Hepatocyte (in vitro differentiated cells): ENCODE data around the gene RACK1. TPM values are rescaled to one million over a fixed set of nuclear protein-coding genes. Genes with fewer than 3 reads are reported as not detected.

ENCODE experiments used
- DNase-seq: peaks from one replicate; pipeline ENCODE4 v3.0.0-alpha.2; 2016; ENCODE audit warnings: low spot score
- H2AFZ ChIP-seq: fragments of 200-600 bp; sonication (generic); 2 replicates; pipeline ENCODE4 v1.6.0; 2016; ENCODE audit warnings: antibody characterized with exemption, mild to moderate bottlenecking
- H3K27ac ChIP-seq: fragments of 200-600 bp; sonication (generic); 2 replicates; pipeline ENCODE4 v1.5.1; 2016; ENCODE audit warnings: mild to moderate bottlenecking
- H3K27me3 ChIP-seq: fragments of 200-600 bp; sonication (generic); 2 replicates; pipeline ENCODE4 v1.6.1; 2016
- H3K36me3 ChIP-seq: fragments of 200-600 bp; sonication (generic); replicated peaks from 2 replicates; pipeline ENCODE4 v1.5.1; 2016; ENCODE audit warnings: low read depth; ENCODE audit not compliant: insufficient read depth
- H3K4me1 ChIP-seq: fragments of 200-600 bp; sonication (generic); 2 replicates; pipeline ENCODE4 v1.5.1; 2016; ENCODE audit warnings: mild to moderate bottlenecking, moderate library complexity; ENCODE audit not compliant: insufficient read depth
- H3K4me2 ChIP-seq: fragments of 200-600 bp; sonication (generic); 2 replicates; pipeline ENCODE4 v1.6.0; 2016
- H3K4me3 ChIP-seq: fragments of 200-600 bp; sonication (generic); 2 replicates; pipeline ENCODE4 v1.5.1; 2016; ENCODE audit warnings: mild to moderate bottlenecking
- H3K79me2 ChIP-seq: fragments of 200-600 bp; sonication (generic); 2 replicates; pipeline ENCODE4 v1.6.0; 2017; ENCODE audit warnings: mild to moderate bottlenecking
- H3K9me2 ChIP-seq: fragments of 200-600 bp; sonication (generic); replicated peaks from 2 replicates; pipeline ENCODE4 v1.6.0; 2017; ENCODE audit warnings: mild to moderate bottlenecking; ENCODE audit not compliant: insufficient read depth
- H3K9me3 ChIP-seq: fragments of 200-600 bp; sonication (generic); 2 replicates; pipeline ENCODE4 v1.5.1; 2016; ENCODE audit warnings: low read depth, mild to moderate bottlenecking
- H4K20me1 ChIP-seq: fragments of 200-600 bp; sonication (generic); 2 replicates; pipeline ENCODE4 v1.6.0; 2016; ENCODE audit warnings: mild to moderate bottlenecking; ENCODE audit not compliant: insufficient read depth, poor library complexity, severe bottlenecking
- CTCF ChIP-seq: fragments of 200-600 bp; sonication (generic); IDR thresholded peaks from 2 replicates; pipeline ENCODE4 v1.5.1; 2016; ENCODE audit warnings: antibody characterized with exemption, mild to moderate bottlenecking; ENCODE audit not compliant: poor library complexity
- EZH2 ChIP-seq: fragments of 200-600 bp; sonication (generic); IDR thresholded peaks from 2 replicates; pipeline ENCODE4 v1.6.1; 2016; ENCODE audit warnings: antibody characterized with exemption, mild to moderate bottlenecking, borderline replicate concordance
- EZH2phosphoT487 ChIP-seq: fragments of 200-600 bp; sonication (generic); IDR thresholded peaks from one replicate; pipeline ENCODE4 v1.6.1; 2018; ENCODE audit warnings: antibody characterized with exemption, mild to moderate bottlenecking, low read depth, moderate library complexity; ENCODE audit not compliant: unreplicated experiment, severe bottlenecking
- WGBS: methylation state at CpG from one replicate; pipeline ENCODE4 v1.1.6; 2016; ENCODE audit warnings: low lambda C conversion rate; ENCODE audit errors: missing lambda C conversion rate; 5-methylcytosine and 5-hydroxymethylcytosine counted together
- polyA plus RNA-seq: library from polyadenylated mRNA; unstranded; fragments of >200 nt; fragmentation: Nextera tagmentation; extraction: Ambion mirVana; gene quantifications from 2 replicates; pipeline ENCODE4 v1.2.1, GENCODE V29; 2016
- total RNA-seq: library from RNA; depleted of rRNA; stranded (reverse); fragments of >200 nt; gene quantifications from 2 replicates; pipeline ENCODE4 v1.2.3, GENCODE V29; 2014

Gene RACK1
- total and polyA plus RNA-seq, 2 experiments from 2014 or later: 680 to 2,199 TPM

- WGBS: 98% methylated on average over 5 of the region's 5 CpGs
- Histone ChIP-seq H3K9me2 (no peaks in the 10 kb centered on the region), H4K20me1 (peaks cover 10% of the 10 kb centered on the region), H3K4me1 (peaks cover 15% of the 10 kb centered on the region), H2AFZ (no peak overlapping the region), H3K36me3 (no peaks in the 10 kb centered on the region), H3K27ac (no peak overlapping the region), H3K4me3 (no peak overlapping the region), H3K9me3 (no peaks in the 10 kb centered on the region), H3K4me2 (no peak overlapping the region), H3K79me2 (peaks cover 35% of the 10 kb centered on the region), H3K27me3 (no peaks in the 10 kb centered on the region)
- TF ChIP-seq EZH2phosphoT487 (no peak), EZH2 (no peak), CTCF (no peak)
- no peak for DNase-seq
Observed at GRCh38 chr5:181263633-181264032, 19.9 kb upstream of the RACK1 start.

DNA sequence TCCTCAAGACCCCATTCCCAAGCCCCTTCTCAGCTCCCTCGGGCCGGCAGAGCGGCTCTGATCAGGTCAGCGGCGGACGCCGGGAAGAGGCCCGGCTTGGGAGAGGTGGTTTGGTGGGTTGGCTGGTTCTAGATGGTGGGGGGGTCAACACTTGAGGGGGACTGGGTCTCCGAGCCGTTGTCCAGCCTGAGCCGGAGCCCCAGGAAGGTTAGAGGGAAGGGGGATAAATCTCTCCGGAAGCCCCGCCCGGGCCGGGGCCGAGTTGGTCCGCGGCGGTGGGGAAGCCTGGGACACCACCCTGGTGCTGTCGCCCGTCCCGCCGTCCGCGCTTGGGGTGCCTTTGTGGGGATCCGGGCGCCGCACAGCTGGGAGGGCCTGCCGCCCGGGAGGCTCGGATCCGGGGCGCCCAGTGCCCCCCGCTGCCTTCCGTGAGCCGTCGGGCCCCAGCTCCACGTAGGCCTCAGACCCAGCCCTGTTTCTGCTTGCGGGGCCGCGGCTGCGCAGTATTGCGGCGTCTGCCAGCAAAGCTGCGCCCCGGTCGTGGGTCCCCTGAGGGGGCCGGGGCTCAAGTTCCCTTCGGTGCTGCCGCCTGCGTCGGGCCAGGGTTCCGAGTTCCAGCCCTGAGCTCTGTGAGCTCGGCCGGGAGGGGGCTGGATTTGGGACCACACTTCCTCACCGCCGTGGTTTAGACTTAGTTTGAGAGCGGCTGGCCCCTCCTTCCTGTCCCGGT lies 17.8 kb upstream of the RACK1 start:
- peak; percentile 86 for DNase-seq
- Histone ChIP-seq H3K79me2 (peaks cover 57% of the 10 kb centered on the region), H3K4me3 (peak overlapping the region; percentile 74), H3K27me3 (no peaks in the 10 kb centered on the region), H3K27ac (peak overlapping the region; percentile 99), H2AFZ (peak overlapping the region; percentile 95), H3K4me2 (peak overlapping the region; percentile 91), H3K9me2 (no peaks in the 10 kb centered on the region), H3K36me3 (no peaks in the 10 kb centered on the region), H3K4me1 (peaks cover 24% of the 10 kb centered on the region), H4K20me1 (peaks cover 32% of the 10 kb centered on the region), H3K9me3 (no peaks in the 10 kb centered on the region)
- TF ChIP-seq CTCF: no peak
- no peak for TF ChIP-seq EZH2
- TF ChIP-seq EZH2phosphoT487: no peak
- under 1% methylated on average over 42 of the region's 59 CpGs for WGBS

- Histone ChIP-seq H3K4me3 (peak within 1 kb of the TSS; percentile 74), H3K36me3 (no peaks in the 10 kb centered on the region), H3K4me2 (peak within 1 kb of the TSS; percentile 91), H4K20me1 (peaks cover 37% of the 10 kb centered on the region), H3K9me2 (no peaks in the 10 kb centered on the region), H3K9me3 (no peaks in the 10 kb centered on the region), H3K27me3 (no peaks in the 10 kb centered on the region), H3K79me2 (peaks cover 63% of the 10 kb centered on the region), H3K4me1 (peaks cover 24% of the 10 kb centered on the region), H3K27ac (peak within 1 kb of the TSS; percentile 99), H2AFZ (peak within 1 kb of the TSS; percentile 95)
- under 1% methylated on average over 43 of the region's 43 CpGs for WGBS
- TF ChIP-seq EZH2phosphoT487 (no peak), CTCF (no peak), EZH2 (no peak)
- DNase-seq: peak; percentile 94
Observed at GRCh38 chr5:181260720-181261319, 17.1 kb upstream of the RACK1 start, which contains the start of gene TRIM52. Gene TRIM52 (minus strand): TSS chr5:181261143. CDS start chr5:181260813, 330 bp downstream.
